LNCaP clone FGC (cell line): ENCODE results near the gene CMTR1.

Experiments used
- DNase-seq: peaks from one replicate; pipeline ENCODE4 v3.0.0-alpha.2; 2011; ENCODE audit warnings: low read depth
- H3K4me3 ChIP-seq: 2 replicates; pipeline ENCODE4 v1.5.1; 2011; ENCODE audit warnings: mild to moderate bottlenecking, low read depth, low read length, control low read depth
- TF ChIP-seq, protein P1 (sequence below): IDR thresholded peaks from 2 replicates; pipeline ENCODE4 v1.5.1; 2012; ENCODE audit warnings: mild to moderate bottlenecking; ENCODE audit not compliant: control insufficient read depth, insufficient read depth; ENCODE audit errors: extremely low read depth

Gene CMTR1, protein sequence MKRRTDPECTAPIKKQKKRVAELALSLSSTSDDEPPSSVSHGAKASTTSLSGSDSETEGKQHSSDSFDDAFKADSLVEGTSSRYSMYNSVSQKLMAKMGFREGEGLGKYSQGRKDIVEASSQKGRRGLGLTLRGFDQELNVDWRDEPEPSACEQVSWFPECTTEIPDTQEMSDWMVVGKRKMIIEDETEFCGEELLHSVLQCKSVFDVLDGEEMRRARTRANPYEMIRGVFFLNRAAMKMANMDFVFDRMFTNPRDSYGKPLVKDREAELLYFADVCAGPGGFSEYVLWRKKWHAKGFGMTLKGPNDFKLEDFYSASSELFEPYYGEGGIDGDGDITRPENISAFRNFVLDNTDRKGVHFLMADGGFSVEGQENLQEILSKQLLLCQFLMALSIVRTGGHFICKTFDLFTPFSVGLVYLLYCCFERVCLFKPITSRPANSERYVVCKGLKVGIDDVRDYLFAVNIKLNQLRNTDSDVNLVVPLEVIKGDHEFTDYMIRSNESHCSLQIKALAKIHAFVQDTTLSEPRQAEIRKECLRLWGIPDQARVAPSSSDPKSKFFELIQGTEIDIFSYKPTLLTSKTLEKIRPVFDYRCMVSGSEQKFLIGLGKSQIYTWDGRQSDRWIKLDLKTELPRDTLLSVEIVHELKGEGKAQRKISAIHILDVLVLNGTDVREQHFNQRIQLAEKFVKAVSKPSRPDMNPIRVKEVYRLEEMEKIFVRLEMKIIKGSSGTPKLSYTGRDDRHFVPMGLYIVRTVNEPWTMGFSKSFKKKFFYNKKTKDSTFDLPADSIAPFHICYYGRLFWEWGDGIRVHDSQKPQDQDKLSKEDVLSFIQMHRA

DNA sequence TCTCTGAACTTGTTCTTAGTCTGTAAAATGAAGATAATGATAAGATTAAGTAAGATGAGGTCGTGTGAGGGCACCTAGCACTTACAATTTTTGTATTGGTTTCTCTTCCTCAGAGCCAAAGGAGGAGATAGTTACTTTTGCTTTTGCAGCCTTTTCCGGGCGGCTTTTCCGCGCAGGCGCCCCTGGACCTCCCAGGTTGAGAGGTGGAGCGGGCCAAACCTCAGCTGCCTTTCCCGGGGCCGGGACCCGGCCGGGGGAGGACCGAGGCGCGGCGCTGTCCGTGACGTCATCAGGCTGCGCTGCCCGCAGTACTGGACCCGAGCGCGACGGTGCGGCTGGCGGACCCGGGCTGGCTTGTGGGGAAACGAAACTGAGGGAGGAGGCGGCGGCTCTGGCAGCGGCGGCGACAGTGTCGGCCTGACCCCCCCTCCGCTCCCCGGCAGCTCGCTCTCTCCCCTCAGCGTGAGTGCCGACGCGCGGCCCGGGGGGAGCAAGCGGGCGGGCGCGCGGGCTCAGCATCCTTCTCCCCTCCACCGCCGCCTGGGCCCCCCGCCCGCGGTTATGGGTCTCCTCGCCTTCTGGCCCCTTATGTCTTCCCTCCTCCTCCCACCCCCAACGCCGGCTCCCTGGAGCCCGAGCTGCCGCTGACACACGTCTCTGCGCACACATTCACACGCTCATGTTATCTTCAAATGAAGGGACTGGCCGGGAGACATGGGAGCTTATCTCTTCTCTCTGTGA lies at the start of gene CMTR1:
TSS of gene CMTR1 (plus strand) at position 306 of the 741 bp plus-strand sequence. CDS start 2,409 bp downstream, outside the sequence.
- DNase-seq = peak; percentile 63

DNA sequence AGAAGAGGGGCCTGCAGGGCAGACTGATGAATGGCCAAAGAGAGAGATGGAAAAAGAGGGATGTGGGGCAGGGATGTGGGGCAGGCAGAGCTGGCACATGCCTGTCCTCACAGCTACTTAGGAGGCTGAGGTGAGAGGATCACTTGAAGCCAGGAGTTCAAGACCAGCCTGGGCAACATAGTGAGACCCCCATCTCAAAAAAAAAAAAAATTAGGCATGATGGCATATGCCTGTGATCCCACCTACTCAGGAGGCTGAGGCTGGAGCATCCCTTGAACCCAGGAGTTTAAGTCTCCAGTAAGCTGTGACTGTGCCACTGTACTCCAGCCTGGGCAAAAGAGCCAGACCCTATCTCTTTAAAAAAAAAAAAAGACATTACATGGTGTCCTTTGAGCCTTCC lies 44.4 kb upstream of the CMTR1 start:
- TF ChIP-seq, protein P1, sequence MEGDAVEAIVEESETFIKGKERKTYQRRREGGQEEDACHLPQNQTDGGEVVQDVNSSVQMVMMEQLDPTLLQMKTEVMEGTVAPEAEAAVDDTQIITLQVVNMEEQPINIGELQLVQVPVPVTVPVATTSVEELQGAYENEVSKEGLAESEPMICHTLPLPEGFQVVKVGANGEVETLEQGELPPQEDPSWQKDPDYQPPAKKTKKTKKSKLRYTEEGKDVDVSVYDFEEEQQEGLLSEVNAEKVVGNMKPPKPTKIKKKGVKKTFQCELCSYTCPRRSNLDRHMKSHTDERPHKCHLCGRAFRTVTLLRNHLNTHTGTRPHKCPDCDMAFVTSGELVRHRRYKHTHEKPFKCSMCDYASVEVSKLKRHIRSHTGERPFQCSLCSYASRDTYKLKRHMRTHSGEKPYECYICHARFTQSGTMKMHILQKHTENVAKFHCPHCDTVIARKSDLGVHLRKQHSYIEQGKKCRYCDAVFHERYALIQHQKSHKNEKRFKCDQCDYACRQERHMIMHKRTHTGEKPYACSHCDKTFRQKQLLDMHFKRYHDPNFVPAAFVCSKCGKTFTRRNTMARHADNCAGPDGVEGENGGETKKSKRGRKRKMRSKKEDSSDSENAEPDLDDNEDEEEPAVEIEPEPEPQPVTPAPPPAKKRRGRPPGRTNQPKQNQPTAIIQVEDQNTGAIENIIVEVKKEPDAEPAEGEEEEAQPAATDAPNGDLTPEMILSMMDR = no peak
- DNase-seq = no peak
- H3K4me3 ChIP-seq = no peak overlapping the region

More for the DNA sequence above, at the start of gene CMTR1:
- TF ChIP-seq, protein P1 = no peak
- H3K4me3 ChIP-seq = peak within 1 kb of the TSS; percentile 93

DNA sequence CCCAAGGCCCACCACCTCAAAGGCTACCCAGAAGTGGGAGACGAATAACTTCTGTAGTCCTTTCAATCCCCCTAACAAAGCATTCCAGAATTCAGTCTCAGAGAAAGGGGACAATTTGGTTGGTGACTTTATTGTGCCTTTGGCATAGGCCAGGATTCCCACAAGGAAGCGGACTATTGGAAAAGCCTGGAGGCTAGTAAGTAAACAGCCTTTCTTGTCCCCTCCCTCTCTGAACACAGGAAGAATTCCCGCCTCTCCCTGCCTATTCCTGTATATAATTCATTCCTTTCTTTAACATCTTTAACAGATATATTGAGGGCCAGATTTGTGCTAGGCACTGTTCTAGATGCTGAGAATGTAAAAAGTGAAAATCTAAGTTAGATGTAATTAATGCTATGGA lies 43.2 kb upstream of the CMTR1 start:
- TF ChIP-seq, protein P1 = no peak
- no peak for DNase-seq
- no peak overlapping the region for H3K4me3 ChIP-seq

DNA sequence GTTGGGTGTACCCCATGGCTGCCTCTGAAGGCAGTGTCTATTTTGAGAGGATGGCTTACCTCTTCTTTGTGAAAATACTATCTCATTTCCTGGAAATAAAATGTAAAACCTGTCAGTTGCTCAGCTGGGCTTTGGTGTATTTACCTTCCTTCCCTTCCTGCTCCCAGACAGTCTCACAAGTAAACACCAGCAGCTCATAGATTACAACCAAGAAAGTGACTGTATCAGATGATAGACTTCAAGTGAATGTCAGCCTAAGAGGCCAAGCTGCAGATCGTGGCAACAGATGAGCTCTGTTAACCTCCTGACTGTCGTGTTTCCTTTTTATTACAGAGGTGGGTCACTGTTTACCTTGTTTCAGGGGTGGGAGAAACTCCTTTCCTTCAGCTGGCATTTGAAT lies 41.9 kb upstream of the CMTR1 start:
- no peak for DNase-seq
- TF ChIP-seq, protein P1 = no peak

DNA sequence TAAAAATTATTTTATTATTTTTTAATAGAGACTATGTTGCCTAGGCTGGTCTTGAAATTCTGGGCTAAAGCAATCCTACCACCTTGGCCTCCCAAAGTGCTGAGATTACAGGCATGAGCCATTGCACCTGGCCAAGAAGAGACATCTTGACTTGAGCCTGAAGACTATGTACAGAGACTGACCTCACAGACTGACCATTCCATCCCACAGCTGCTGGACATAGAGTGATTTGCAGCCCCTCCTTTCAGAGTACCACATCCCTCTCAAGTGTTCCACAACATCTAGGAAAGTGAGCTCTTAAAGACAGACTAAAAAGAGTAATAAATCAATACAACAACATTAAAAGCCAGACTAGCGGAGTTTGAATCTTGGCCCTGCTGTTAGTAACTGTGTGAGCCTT lies 40.2 kb upstream of the CMTR1 start:
- DNase-seq = no peak
- H3K4me3 ChIP-seq = no peak overlapping the region
- TF ChIP-seq, protein P1 = no peak

More for the DNA sequence above, 41.9 kb upstream of the CMTR1 start:
- no peak overlapping the region for H3K4me3 ChIP-seq

DNA sequence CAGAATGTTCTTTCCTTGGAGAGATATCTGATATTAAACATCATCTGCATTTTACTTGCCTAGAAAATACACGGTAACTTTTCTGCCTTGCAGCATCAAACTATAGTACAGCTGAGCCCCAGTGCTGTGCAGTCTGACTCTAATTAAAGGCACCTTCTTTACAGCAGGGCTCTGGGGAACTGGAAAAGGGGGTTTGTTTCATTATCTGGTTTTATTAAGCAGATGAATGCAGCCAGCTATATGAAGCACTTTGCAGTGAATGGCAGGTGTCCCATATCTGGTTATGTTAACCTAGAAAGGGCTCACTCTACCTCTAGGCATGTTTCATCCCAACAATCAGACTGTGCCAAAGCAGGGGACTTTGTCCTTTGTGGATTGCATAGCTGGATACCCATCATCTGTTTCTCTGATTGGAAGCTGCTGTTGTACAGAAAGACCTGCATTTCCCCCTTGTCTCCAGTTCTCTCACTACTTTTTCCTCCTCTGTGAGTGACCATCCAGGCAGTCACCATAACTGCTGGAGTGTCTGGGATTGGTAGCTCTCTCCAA lies 39.6 kb upstream of the CMTR1 start:
- no peak overlapping the region for H3K4me3 ChIP-seq
- TF ChIP-seq, protein P1 = no peak
- DNase-seq = no peak
